K562 (cell line): Measurements from ENCODE around the gene OR2T8. TPM values are rescaled to one million over a fixed set of nuclear protein-coding genes. Genes with fewer than 3 reads are reported as not detected.

ENCODE experiments used
- ARID2 ChIP-seq: fragments of 450-650 bp; IDR thresholded peaks from 2 replicates; pipeline ENCODE4 v1.6.1; 2017; ENCODE audit warnings: antibody characterized with exemption, mild to moderate bottlenecking
- CBX1 ChIP-seq: sonication (generic); IDR thresholded peaks from 2 replicates; pipeline ENCODE4 v1.6.1; 2016; ENCODE audit warnings: antibody characterized with exemption, low read depth, mild to moderate bottlenecking
- ERF ChIP-seq: fragments of 450-650 bp; formaldehyde crosslinking; IDR thresholded peaks from 2 replicates; pipeline ENCODE4 v1.4.0; 2020; ENCODE audit warnings: mild to moderate bottlenecking, mixed read lengths
- GABPA ChIP-seq: fragments of 200-800 bp; sonication (Bioruptor generic); conservative IDR thresholded peaks from 2 replicates; pipeline ENCODE4 v1.6.1; 2016; ENCODE audit warnings: low read depth, missing genetic modification characterization, missing compliant biosample characterization
- GMEB1 ChIP-seq: fragments of 250-450 bp; sonication (Bioruptor Pico); IDR thresholded peaks from 2 replicates; pipeline ENCODE4 v1.4.0; 2020; ENCODE audit warnings: mild to moderate bottlenecking
- L3MBTL2 ChIP-seq: fragments of 450-650 bp; IDR thresholded peaks from 2 replicates; pipeline ENCODE4 v1.6.1; 2016; ENCODE audit warnings: mild to moderate bottlenecking, moderate library complexity
- OTX1 ChIP-seq: fragments of 450-650 bp; formaldehyde crosslinking; IDR thresholded peaks from 2 replicates; pipeline ENCODE4 v1.4.0; 2022; ENCODE audit warnings: mild to moderate bottlenecking
- RAD21 ChIP-seq, 2 experiments: fragments of 250-450 bp in 1 of 2; fragments of 450-650 bp in 1 of 2; sonication (Bioruptor Pico) in 1 of 2; formaldehyde crosslinking in 1 of 2; IDR thresholded peaks in 1 of 2; conservative IDR thresholded peaks in 1 of 2; 2 replicates each; pipeline versions ENCODE4 v1.4.0 to v1.8.0; 2020 to 2022; ENCODE audit warnings: mild to moderate bottlenecking in 2 of 2, moderate library complexity in 1 of 2
- RBM22 ChIP-seq: fragments of 200-400 bp; formaldehyde crosslinking; IDR thresholded peaks from 2 replicates; pipeline ENCODE4 v1.6.1; 2018; ENCODE audit warnings: low read length, low read depth; ENCODE audit not compliant: poor library complexity, severe bottlenecking
- RCOR1 ChIP-seq, 2 experiments: IDR thresholded peaks; 2 replicates each; pipeline ENCODE4 v1.6.1; 2012; ENCODE audit warnings: low read depth in 2 of 2, low read length in 2 of 2, borderline replicate concordance in 1 of 2, improper control_type of control experiment in 1 of 2
- RUNX1 ChIP-seq: sonication (generic); IDR thresholded peaks from 2 replicates; pipeline ENCODE4 v1.6.1; 2016; ENCODE audit warnings: antibody characterized with exemption, low read depth
- VEZF1 ChIP-seq: fragments of 200-800 bp; sonication (Bioruptor generic); IDR thresholded peaks from 2 replicates; pipeline ENCODE4 v1.6.1; 2017; ENCODE audit warnings: missing genetic modification characterization, missing compliant biosample characterization
- XRCC5 ChIP-seq: fragments of 200-400 bp; formaldehyde crosslinking; IDR thresholded peaks from 2 replicates; pipeline ENCODE4 v1.6.1; 2017; ENCODE audit warnings: low read depth, mild to moderate bottlenecking, low read length
- ZNF212 ChIP-seq: fragments of 450-650 bp; formaldehyde crosslinking; IDR thresholded peaks from 2 replicates; pipeline ENCODE4 v1.4.0; 2020; ENCODE audit warnings: mild to moderate bottlenecking
- ZNF316 ChIP-seq: fragments of 450-650 bp; IDR thresholded peaks from 2 replicates; pipeline ENCODE4 v1.6.1; 2016
- polyA plus RNA-seq, 8 experiments: library from polyadenylated mRNA; depleted of rRNA in 4 of 8; stranded (reverse) in 5 of 8; unstranded in 3 of 8; fragments of >200 nt; fragmentation: Nextera tagmentation in 2 of 8; fragmentation: Illumina TruSeq in 1 of 8; extraction: Ambion mirVana in 2 of 8; extraction: Trizol in 1 of 8; gene quantifications; 2 replicates each; pipeline versions ENCODE4 v1.2.1 to v1.2.3, GENCODE V29; 2011 to 2014; ENCODE audit warnings: inconsistent platforms in 1 of 8, missing spikeins in 1 of 8
- total RNA-seq, 7 experiments: library from RNA; depleted of rRNA in 6 of 7; stranded (reverse); fragments of >200 nt in 6 of 7; fragmentation: Illumina TruSeq in 2 of 7; extraction: Trizol in 2 of 7; gene quantifications; 2 replicates each; pipeline versions ENCODE4 v1.2.1 to v1.2.3, GENCODE V29; 2011 to 2021; ENCODE audit warnings: low replicate concordance in 1 of 7
- TF ChIP-seq, protein P1 (sequence below), 3 experiments: IDR thresholded peaks in 2 of 3; conservative IDR thresholded peaks in 1 of 3; 2 replicates each; pipeline ENCODE4 v1.5.1; 2011 to 2012; ENCODE audit warnings: low read length in 3 of 3, mild to moderate bottlenecking in 3 of 3, control low read depth in 2 of 3, improper control_type of control experiment in 1 of 3, inconsistent platforms in 1 of 3, low read depth in 1 of 3, mixed read lengths in 1 of 3, moderate library complexity in 1 of 3; ENCODE audit not compliant: insufficient read depth in 2 of 3

OR2T8 gene
- total and polyA plus RNA-seq, 9 of the 15 experiments (the other 6 are each of a cell fraction or from before 2014, with no cell fraction given) = 0.08 to 0.46 (median 0.31) TPM; not detected in 3

- TF ChIP-seq RCOR1 (IDR thresholded peaks at IDR 0.05; ENCODE audit: borderline replicate concordance in 1 of 2, low read depth in 2 of 2, low read length in 2 of 2) (peak in 1 of 2 experiments; percentile 57; a peak in 1 of 4 replicates), RUNX1 (peak; percentile 59; the same call in 1 of the 2 replicates), GMEB1 (CRISPR knock-in tag) (0 out of 2 replicates have a peak, but pooled peaks have one; percentile 22), L3MBTL2 (peak; percentile 53; the same call in 1 of the 2 replicates), ZNF212 (CRISPR knock-in tag) (0 out of 2 replicates have a peak, but pooled peaks have one; percentile 15), OTX1 (CRISPR knock-in tag) (peak; percentile 5; the same call in 1 of the 2 replicates), CBX1 (peak; percentile 95), XRCC5 (peak; percentile 78; the same call in 1 of the 2 replicates), GABPA (tag) (peak; percentile 76), VEZF1 (peak; percentile 15; the same call in 1 of the 2 replicates), ARID2 (0 out of 2 replicates have a peak, but pooled peaks have one; percentile 48), RBM22 (peak; percentile 33), RAD21 (CRISPR knock-in tag; conservative IDR thresholded peaks at IDR 0.05 in 1 of 2, IDR thresholded peaks at IDR 0.05 in 1 of 2) (peak; percentile 94 to 95), ERF (CRISPR knock-in tag) (0 out of 2 replicates have a peak, but pooled peaks have one; percentile 40), ZNF316 (peak; percentile 51; the same call in 1 of the 2 replicates)
- TF ChIP-seq, protein P1, sequence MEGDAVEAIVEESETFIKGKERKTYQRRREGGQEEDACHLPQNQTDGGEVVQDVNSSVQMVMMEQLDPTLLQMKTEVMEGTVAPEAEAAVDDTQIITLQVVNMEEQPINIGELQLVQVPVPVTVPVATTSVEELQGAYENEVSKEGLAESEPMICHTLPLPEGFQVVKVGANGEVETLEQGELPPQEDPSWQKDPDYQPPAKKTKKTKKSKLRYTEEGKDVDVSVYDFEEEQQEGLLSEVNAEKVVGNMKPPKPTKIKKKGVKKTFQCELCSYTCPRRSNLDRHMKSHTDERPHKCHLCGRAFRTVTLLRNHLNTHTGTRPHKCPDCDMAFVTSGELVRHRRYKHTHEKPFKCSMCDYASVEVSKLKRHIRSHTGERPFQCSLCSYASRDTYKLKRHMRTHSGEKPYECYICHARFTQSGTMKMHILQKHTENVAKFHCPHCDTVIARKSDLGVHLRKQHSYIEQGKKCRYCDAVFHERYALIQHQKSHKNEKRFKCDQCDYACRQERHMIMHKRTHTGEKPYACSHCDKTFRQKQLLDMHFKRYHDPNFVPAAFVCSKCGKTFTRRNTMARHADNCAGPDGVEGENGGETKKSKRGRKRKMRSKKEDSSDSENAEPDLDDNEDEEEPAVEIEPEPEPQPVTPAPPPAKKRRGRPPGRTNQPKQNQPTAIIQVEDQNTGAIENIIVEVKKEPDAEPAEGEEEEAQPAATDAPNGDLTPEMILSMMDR (IDR thresholded peaks at IDR 0.05 in 2 of 3, conservative IDR thresholded peaks at IDR 0.05 in 1 of 3; ENCODE audit: insufficient read depth in 2 of 3, low read depth in 1 of 3, low read length in 3 of 3) = peak; percentile 99
These were observed 17.1 kb downstream of the OR2T8 start (continued) for GRCh38 chr1:247936965-247937734.
